Measurements from ENCODE around the gene MTURN. TPM values are rescaled to one million over a fixed set of nuclear protein-coding genes. Genes with fewer than 3 reads are reported as not detected.

MTURN gene
- total RNA-seq, 1 donor from 2014 or later = 18.0 TPM

GRCh38 chr7:30150711-30151110, 15.9 kb downstream of the MTURN start:
- Histone ChIP-seq H3K36me3 (no peaks in the 10 kb centered on the region), H3F3A (ENCODE audit: low read depth) (peaks cover 4% of the 10 kb centered on the region)
- TF ChIP-seq EZH2 (IDR thresholded peaks at IDR 0.05) (no peak), EZH2phosphoT487 (IDR thresholded peaks at IDR 0.05) (no peak), CTCF (IDR thresholded peaks at IDR 0.05) (no peak)

GRCh38 chr7:30154111-30154587, 19.4 kb downstream of the MTURN start:
- Mint-ChIP-seq H3K9me3 (no peaks in the 10 kb centered on the region), H3K27ac (no peak overlapping the region), H3K4me3 (no peak overlapping the region), H3K36me3 (peaks cover 7% of the 10 kb centered on the region), H3K4me1 (peaks cover 22% of the 10 kb centered on the region), H3K27me3 (ENCODE audit: insufficient read depth, low read depth) (peaks cover 3% of the 10 kb centered on the region)
- Histone ChIP-seq H4K20me1 (ENCODE audit: low read depth) (peaks cover 4% of the 10 kb centered on the region), H3K79me2 (ENCODE audit: low read depth) (no peaks in the 10 kb centered on the region), H3K4me3 (no peak overlapping the region), H3K9ac (no peak overlapping the region), H3K36me3 (no peaks in the 10 kb centered on the region), H3K27ac (no peak overlapping the region), H3K4me1 (no peaks in the 10 kb centered on the region), H3F3A (ENCODE audit: low read depth) (no peaks in the 10 kb centered on the region), H2AFZ (replicated peaks) (no peak overlapping the region), H3K9me3 (ENCODE audit: low read depth) (no peaks in the 10 kb centered on the region), H3K27me3 (no peaks in the 10 kb centered on the region), H3K4me2 (no peak overlapping the region)
- DNase-seq (ENCODE audit: low spot score) = no peak
- TF ChIP-seq EZH2 (IDR thresholded peaks at IDR 0.05) = no peak
- no peak for TF ChIP-seq CTCF (IDR thresholded peaks at IDR 0.05)
- no peak for TF ChIP-seq EZH2phosphoT487 (IDR thresholded peaks at IDR 0.05)

More at GRCh38 chr7:30150711-30151110, 15.9 kb downstream of the MTURN start:
- Histone ChIP-seq H3K27me3 (no peaks in the 10 kb centered on the region), H3K4me3 (no peak overlapping the region), H3K27ac (no peak overlapping the region), H4K20me1 (ENCODE audit: low read depth) (peaks cover 11% of the 10 kb centered on the region), H3K4me1 (peaks cover 19% of the 10 kb centered on the region), H3K79me2 (ENCODE audit: low read depth) (no peaks in the 10 kb centered on the region), H3K9ac (no peak overlapping the region), H2AFZ (replicated peaks) (no peak overlapping the region), H3K9me3 (ENCODE audit: low read depth) (no peaks in the 10 kb centered on the region), H3K4me2 (no peak overlapping the region)
- no peak for DNase-seq (ENCODE audit: low spot score)
- Mint-ChIP-seq H3K9me3 (no peaks in the 10 kb centered on the region), H3K4me1 (no peaks in the 10 kb centered on the region), H3K36me3 (peaks cover 6% of the 10 kb centered on the region), H3K4me3 (no peak overlapping the region), H3K27me3 (ENCODE audit: insufficient read depth, low read depth) (peaks cover 2% of the 10 kb centered on the region), H3K27ac (no peak overlapping the region)

- no peak overlapping the region for H3K4me2 ChIP-seq
These were observed 20.7 kb downstream of the MTURN start for GRCh38 chr7:30155481-30155880.

More at GRCh38 chr7:30155481-30155880, 20.7 kb downstream of the MTURN start:
- H3K4me1 Mint-ChIP-seq = peaks cover 34% of the 10 kb centered on the region
- H3K9me3 Mint-ChIP-seq = no peaks in the 10 kb centered on the region
- Histone ChIP-seq H3K36me3 (no peaks in the 10 kb centered on the region), H3K27me3 (no peaks in the 10 kb centered on the region), H3K9ac (no peak overlapping the region), H3K9me3 (ENCODE audit: low read depth) (no peaks in the 10 kb centered on the region), H3K4me1 (no peaks in the 10 kb centered on the region), H3K4me3 (no peak overlapping the region), H2AFZ (replicated peaks) (no peak overlapping the region), H4K20me1 (ENCODE audit: low read depth) (peaks cover 4% of the 10 kb centered on the region), H3K27ac (no peak overlapping the region), H3K79me2 (ENCODE audit: low read depth) (no peaks in the 10 kb centered on the region), H3F3A (ENCODE audit: low read depth) (no peaks in the 10 kb centered on the region)
- H3K27me3 Mint-ChIP-seq (ENCODE audit: insufficient read depth, low read depth) = peaks cover 3% of the 10 kb centered on the region
- TF ChIP-seq CTCF (IDR thresholded peaks at IDR 0.05) (no peak), EZH2 (IDR thresholded peaks at IDR 0.05) (no peak), EZH2phosphoT487 (IDR thresholded peaks at IDR 0.05) (no peak)
- no peak for DNase-seq (ENCODE audit: low spot score)
- no peak overlapping the region for H3K4me3 Mint-ChIP-seq
- H3K36me3 Mint-ChIP-seq = peaks cover 5% of the 10 kb centered on the region
- H3K27ac Mint-ChIP-seq = no peak overlapping the region

All from neural progenitor cell (in vitro differentiated cells).